Keratinocyte (primary cell): ENCODE data around the gene CRTC1.

Experiments
- EZH2 ChIP-seq: IDR thresholded peaks from one replicate; pipeline ENCODE4 v1.6.1; 2012; ENCODE audit warnings: inconsistent platforms, mild to moderate bottlenecking, low read length, moderate library complexity
- TF ChIP-seq, protein P1 (sequence below), 3 experiments: IDR thresholded peaks in 1 of 3; conservative IDR thresholded peaks in 1 of 3; optimal IDR thresholded peaks in 1 of 3; 2 replicates in 2 of 3; 3 replicates in 1 of 3; pipeline versions ENCODE3 to v1.5.1; 2011; ENCODE audit warnings: low read length in 3 of 3, mild to moderate bottlenecking in 3 of 3, moderate library complexity in 2 of 3, control low read depth in 1 of 3, inconsistent platforms in 1 of 3; ENCODE audit not compliant: insufficient read depth in 2 of 3; ENCODE audit errors: extremely low read depth in 1 of 3

DNA sequence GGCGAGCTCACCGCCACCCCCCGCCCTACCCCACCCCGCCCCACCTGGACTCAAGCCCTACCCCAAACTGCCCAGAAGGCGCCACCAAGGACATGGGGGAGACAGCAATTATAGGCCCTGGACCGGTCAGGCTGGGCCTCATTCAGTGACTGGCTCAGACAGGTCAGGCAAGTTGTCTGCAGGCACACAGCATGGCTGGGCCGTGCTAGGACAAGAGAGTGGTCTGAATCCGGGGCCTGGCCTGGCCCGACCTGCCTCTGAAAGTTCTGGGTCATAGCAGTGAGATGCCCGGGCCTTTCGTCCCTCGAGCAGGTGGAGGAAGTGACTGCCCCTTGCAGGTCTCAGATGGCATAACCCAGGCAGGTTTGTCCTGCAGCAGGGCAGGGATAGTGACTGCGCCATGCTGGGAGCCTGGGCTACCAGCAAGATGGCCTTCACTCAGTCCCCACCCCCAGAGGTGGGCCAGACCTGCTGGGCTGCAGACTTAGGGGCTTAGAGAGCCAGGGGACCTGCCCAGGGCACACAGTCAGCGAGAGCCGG lies 86.6 kb downstream of the CRTC1 start:
- TF ChIP-seq, protein P1, sequence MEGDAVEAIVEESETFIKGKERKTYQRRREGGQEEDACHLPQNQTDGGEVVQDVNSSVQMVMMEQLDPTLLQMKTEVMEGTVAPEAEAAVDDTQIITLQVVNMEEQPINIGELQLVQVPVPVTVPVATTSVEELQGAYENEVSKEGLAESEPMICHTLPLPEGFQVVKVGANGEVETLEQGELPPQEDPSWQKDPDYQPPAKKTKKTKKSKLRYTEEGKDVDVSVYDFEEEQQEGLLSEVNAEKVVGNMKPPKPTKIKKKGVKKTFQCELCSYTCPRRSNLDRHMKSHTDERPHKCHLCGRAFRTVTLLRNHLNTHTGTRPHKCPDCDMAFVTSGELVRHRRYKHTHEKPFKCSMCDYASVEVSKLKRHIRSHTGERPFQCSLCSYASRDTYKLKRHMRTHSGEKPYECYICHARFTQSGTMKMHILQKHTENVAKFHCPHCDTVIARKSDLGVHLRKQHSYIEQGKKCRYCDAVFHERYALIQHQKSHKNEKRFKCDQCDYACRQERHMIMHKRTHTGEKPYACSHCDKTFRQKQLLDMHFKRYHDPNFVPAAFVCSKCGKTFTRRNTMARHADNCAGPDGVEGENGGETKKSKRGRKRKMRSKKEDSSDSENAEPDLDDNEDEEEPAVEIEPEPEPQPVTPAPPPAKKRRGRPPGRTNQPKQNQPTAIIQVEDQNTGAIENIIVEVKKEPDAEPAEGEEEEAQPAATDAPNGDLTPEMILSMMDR (optimal IDR thresholded peaks at IDR 0.05 in 1 of 3, IDR thresholded peaks at IDR 0.05 in 1 of 3, conservative IDR thresholded peaks at IDR 0.05 in 1 of 3; ENCODE audit: extremely low read depth in 1 of 3, insufficient read depth in 2 of 3, low read length in 3 of 3), result no peak
- TF ChIP-seq EZH2, result no peak
